H9 (cell line): ENCODE results near the gene SPP1. TPM values are rescaled to one million over a fixed set of nuclear protein-coding genes. Genes with fewer than 3 reads are reported as not detected.

Experiments
- DNase-seq: peaks from one replicate; pipeline ENCODE4 v3.0.0-alpha.2; 2017
- H2AFZ ChIP-seq: one replicate; pipeline ENCODE4 v1.6.1; 2013; ENCODE audit warnings: mild to moderate bottlenecking, low read length, control low read depth, moderate library complexity
- H2AK5ac ChIP-seq: 2 replicates; pipeline ENCODE4 v1.6.1; 2013; ENCODE audit warnings: low read length, control low read depth, mixed read lengths; ENCODE audit not compliant: insufficient read length
- H2BK120ac ChIP-seq: one replicate; pipeline ENCODE4 v1.6.1; 2013; ENCODE audit warnings: low read depth, mild to moderate bottlenecking, low read length, control low read depth, inconsistent platforms; ENCODE audit not compliant: poor library complexity, severe bottlenecking
- H2BK12ac ChIP-seq: 2 replicates; pipeline ENCODE4 v1.6.1; 2013; ENCODE audit warnings: low read length, control low read depth, mixed read lengths, low read depth; ENCODE audit not compliant: insufficient read length
- H2BK15ac ChIP-seq: 2 replicates; pipeline ENCODE4 v1.6.1; 2013; ENCODE audit warnings: low read depth, low read length, control low read depth
- H2BK20ac ChIP-seq: one replicate; pipeline ENCODE4 v1.6.1; 2013; ENCODE audit warnings: low read depth, mild to moderate bottlenecking, low read length, control low read depth, inconsistent platforms; ENCODE audit not compliant: poor library complexity, severe bottlenecking
- H2BK5ac ChIP-seq: 2 replicates; pipeline ENCODE4 v1.6.1; 2013; ENCODE audit warnings: low read length, control low read depth, mixed read lengths; ENCODE audit not compliant: insufficient read length
- H3K14ac ChIP-seq: 2 replicates; pipeline ENCODE4 v1.6.1; 2013; ENCODE audit warnings: low read length, control low read depth; ENCODE audit not compliant: insufficient read depth
- H3K18ac ChIP-seq: 2 replicates; pipeline ENCODE4 v1.6.1; 2013; ENCODE audit warnings: low read depth, mild to moderate bottlenecking, mixed read lengths, low read length, control low read depth; ENCODE audit not compliant: insufficient read length
- H3K23ac ChIP-seq: 2 replicates; pipeline ENCODE4 v1.6.1; 2013; ENCODE audit warnings: low read length, control low read depth, mixed read lengths, low read depth; ENCODE audit not compliant: insufficient read length
- H3K23me2 ChIP-seq: 2 replicates; pipeline ENCODE4 v1.6.1; 2013; ENCODE audit warnings: low read depth, mild to moderate bottlenecking, mixed read lengths, low read length, control low read depth; ENCODE audit not compliant: insufficient read length, poor library complexity, severe bottlenecking
- H3K27ac ChIP-seq: 2 replicates; pipeline ENCODE4 v1.5.1; 2013; ENCODE audit warnings: low read length, control low read depth, mixed read lengths, low read depth; ENCODE audit not compliant: insufficient read length
- H3K27me3 ChIP-seq: 2 replicates; pipeline ENCODE4 v1.6.1; 2013; ENCODE audit warnings: low read length, control low read depth, inconsistent platforms; ENCODE audit not compliant: insufficient read depth
- H3K4ac ChIP-seq: 2 replicates; pipeline ENCODE4 v1.6.1; 2013; ENCODE audit warnings: low read depth, mild to moderate bottlenecking, control low read depth, inconsistent platforms, low read length, moderate library complexity
- H3K4me1 ChIP-seq: 2 replicates; pipeline ENCODE4 v1.6.1; 2013; ENCODE audit warnings: low read length, control low read depth, inconsistent platforms; ENCODE audit not compliant: insufficient read depth
- H3K4me2 ChIP-seq: 2 replicates; pipeline ENCODE4 v1.6.1; 2013; ENCODE audit warnings: low read length, control low read depth, mixed read lengths; ENCODE audit not compliant: insufficient read length, insufficient read depth
- H3K56ac ChIP-seq: 2 replicates; pipeline ENCODE4 v1.6.1; 2013; ENCODE audit warnings: low read depth, mild to moderate bottlenecking, mixed read lengths, low read length, control low read depth; ENCODE audit not compliant: insufficient read length
- H3K79me1 ChIP-seq: 2 replicates; pipeline ENCODE4 v1.6.1; 2013; ENCODE audit warnings: low read depth, mild to moderate bottlenecking, moderate library complexity, low read length, control low read depth, inconsistent platforms; ENCODE audit not compliant: insufficient read depth, poor library complexity, severe bottlenecking
- H3K79me2 ChIP-seq: 2 replicates; pipeline ENCODE4 v1.6.1; 2013; ENCODE audit warnings: low read length, control low read depth, inconsistent platforms; ENCODE audit not compliant: insufficient read depth
- H3K9ac ChIP-seq: 2 replicates; pipeline ENCODE4 v1.6.1; 2013; ENCODE audit warnings: low read length, control low read depth, mixed read lengths; ENCODE audit not compliant: insufficient read length; ENCODE audit errors: extremely low read depth
- H3K9me3 ChIP-seq: one replicate; pipeline ENCODE4 v1.6.1; 2013; ENCODE audit warnings: low read depth, low read length, inconsistent platforms; ENCODE audit not compliant: control insufficient read depth
- H3T11ph ChIP-seq: one replicate; pipeline ENCODE4 v1.6.1; 2013; ENCODE audit warnings: mild to moderate bottlenecking, low read length, control low read depth, inconsistent platforms
- H4K20me1 ChIP-seq: one replicate; pipeline ENCODE4 v1.6.1; 2013; ENCODE audit not compliant: control insufficient read depth, insufficient read length, insufficient read depth
- H4K5ac ChIP-seq: 2 replicates; pipeline ENCODE4 v1.6.1; 2013; ENCODE audit warnings: low read depth, mild to moderate bottlenecking, mixed read lengths, low read length, control low read depth; ENCODE audit not compliant: insufficient read length
- H4K8ac ChIP-seq: replicated peaks from 2 replicates; pipeline ENCODE4 v1.6.1; 2013; ENCODE audit warnings: low read length, control low read depth, mixed read lengths, low read depth; ENCODE audit not compliant: insufficient read length
- H4K91ac ChIP-seq: 2 replicates; pipeline ENCODE4 v1.6.1; 2013; ENCODE audit warnings: low read depth, mild to moderate bottlenecking, moderate library complexity, mixed read lengths, low read length, control low read depth; ENCODE audit not compliant: insufficient read length
- H3K27ac Mint-ChIP-seq, 3 experiments: 2 replicates in 2 of 3; 3 replicates in 1 of 3; pipeline ENCODE4 v1.8.0; 2020 to 2021; ENCODE audit warnings: mixed read lengths in 3 of 3, mild to moderate bottlenecking in 1 of 3, moderate library complexity in 1 of 3
- H3K27me3 Mint-ChIP-seq: 2 replicates; pipeline ENCODE4 v1.8.0; 2021; ENCODE audit warnings: low read depth, mild to moderate bottlenecking, moderate library complexity, mixed read lengths
- H3K36me3 Mint-ChIP-seq, 3 experiments: 2 replicates in 2 of 3; 3 replicates in 1 of 3; pipeline ENCODE4 v1.8.0; 2020 to 2021; ENCODE audit warnings: low read depth in 3 of 3, mixed read lengths in 3 of 3; ENCODE audit not compliant: insufficient read depth in 1 of 3
- H3K4me1 Mint-ChIP-seq, 2 experiments: 2 replicates each; pipeline ENCODE4 v1.8.0; 2020; ENCODE audit warnings: mixed read lengths in 2 of 2
- H3K4me3 Mint-ChIP-seq, 2 experiments: 2 replicates in 1 of 2; 3 replicates in 1 of 2; pipeline ENCODE4 v1.8.0; 2020 to 2021; ENCODE audit warnings: mild to moderate bottlenecking in 2 of 2, mixed read lengths in 2 of 2, moderate library complexity in 1 of 2
- H3K9me3 Mint-ChIP-seq, 2 experiments: 2 replicates in 1 of 2; 3 replicates in 1 of 2; pipeline ENCODE4 v1.8.0; 2020; ENCODE audit warnings: mild to moderate bottlenecking in 2 of 2, mixed read lengths in 2 of 2, moderate library complexity in 1 of 2
- CTCF ChIP-seq: fragments of 200-600 bp; sonication (generic); conservative IDR thresholded peaks from 3 replicates; pipeline ENCODE4 v1.8.0; 2021; ENCODE audit warnings: antibody characterized with exemption, mild to moderate bottlenecking
- WGBS: extraction: QIAGEN DNeasy Blood & Tissue Kit; methylation state at CpG from one replicate; pipeline ENCODE4 v1.1.7; 2013; ENCODE audit warnings: missing lambda C conversion rate, low lambda C conversion rate, mixed read lengths; ENCODE audit not compliant: insufficient read length; ENCODE audit errors: extremely low coverage; 5-methylcytosine and 5-hydroxymethylcytosine counted together
- total RNA-seq: library from RNA; stranded (reverse); gene quantifications from 2 replicates; pipeline ENCODE4 v1.2.1, GENCODE V29; 2021

Gene SPP1
- total RNA-seq, 1 experiment from 2014 or later: 13.2 TPM

DNA sequence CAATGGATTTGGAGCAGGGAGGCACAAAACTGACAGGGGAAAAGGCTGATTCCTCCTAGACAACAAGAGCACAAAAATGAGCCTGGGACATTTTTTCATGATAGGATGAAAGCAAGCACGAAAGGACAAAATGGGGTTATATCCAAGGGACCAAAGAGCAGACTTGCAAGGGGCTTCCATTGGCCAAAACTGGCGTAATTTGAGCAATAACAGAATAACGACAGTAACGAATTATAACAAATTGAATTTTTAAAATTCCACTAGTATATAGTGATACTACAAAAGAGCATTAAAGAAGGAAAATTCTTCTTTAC is 10.3 kb downstream of the SPP1 start:
- no peaks in the 10 kb centered on the region for H3K27me3 ChIP-seq

More for the DNA sequence above, 10.3 kb downstream of the SPP1 start:
- no CpG with 5 or more reads among the region's 4 CpGs for WGBS
- H3K4me1 Mint-ChIP-seq: peaks cover 5% of the 10 kb centered on the region in 2 experiments
- H2BK12ac ChIP-seq: no peak overlapping the region
- no peak overlapping the region for H3K4me3 Mint-ChIP-seq
- H3K56ac ChIP-seq: no peak overlapping the region
- H3K23me2 ChIP-seq: no peaks in the 10 kb centered on the region
- H2BK20ac ChIP-seq: no peak overlapping the region
- no peak overlapping the region for H3K23ac ChIP-seq
- H3K9me3 Mint-ChIP-seq: no peaks in the 10 kb centered on the region
- no peak overlapping the region for H3K27ac Mint-ChIP-seq
- H3K9ac ChIP-seq: no peak overlapping the region
- no peak overlapping the region for H2AFZ ChIP-seq
- no peak; the same call in 2 of the 3 replicates for TF ChIP-seq CTCF
- H4K91ac ChIP-seq: no peak overlapping the region
- no peak overlapping the region for H3K27ac ChIP-seq
- no peaks in the 10 kb centered on the region for H3K79me2 ChIP-seq
- H3K18ac ChIP-seq: no peak overlapping the region
- no peaks in the 10 kb centered on the region for H3K9me3 ChIP-seq
- no peak overlapping the region for H3K4ac ChIP-seq
- no peaks in the 10 kb centered on the region for H4K20me1 ChIP-seq
- no peak overlapping the region for H3T11ph ChIP-seq
- no peak overlapping the region for H4K5ac ChIP-seq
- H2AK5ac ChIP-seq: no peak overlapping the region
- peaks cover 0 to 8% (median 2%) of the 10 kb centered on the region in 3 experiments; a peak in 4 of 7 replicates for H3K36me3 Mint-ChIP-seq
- H2BK5ac ChIP-seq: no peak overlapping the region
- no peak for DNase-seq
- H3K14ac ChIP-seq: no peak overlapping the region
- H2BK15ac ChIP-seq: no peak overlapping the region
- H3K27me3 Mint-ChIP-seq: no peaks in the 10 kb centered on the region
- no peak overlapping the region for H3K4me2 ChIP-seq
- H3K4me1 ChIP-seq: no peaks in the 10 kb centered on the region; the same call in 1 of the 2 replicates
- H4K8ac ChIP-seq: no peak overlapping the region
- H2BK120ac ChIP-seq: no peak overlapping the region
- H3K79me1 ChIP-seq: no peaks in the 10 kb centered on the region
